Hepatocyte (in vitro differentiated cells): ENCODE results near the gene FOXC2.

Experiments
- EZH2 ChIP-seq: fragments of 200-600 bp; sonication (generic); IDR thresholded peaks from 2 replicates; pipeline ENCODE4 v1.6.1; 2016; ENCODE audit warnings: antibody characterized with exemption, mild to moderate bottlenecking, borderline replicate concordance
- EZH2phosphoT487 ChIP-seq: fragments of 200-600 bp; sonication (generic); IDR thresholded peaks from one replicate; pipeline ENCODE4 v1.6.1; 2018; ENCODE audit warnings: antibody characterized with exemption, mild to moderate bottlenecking, low read depth, moderate library complexity; ENCODE audit not compliant: unreplicated experiment, severe bottlenecking
- TF ChIP-seq, protein P1 (sequence below): fragments of 200-600 bp; sonication (generic); IDR thresholded peaks from 2 replicates; pipeline ENCODE4 v1.5.1; 2016; ENCODE audit warnings: antibody characterized with exemption, mild to moderate bottlenecking; ENCODE audit not compliant: poor library complexity

GRCh38 chr16:86565644-86566511 lies 751 bp upstream of the FOXC2 start:
- TF ChIP-seq EZH2 (peak; percentile 90), EZH2phosphoT487 (no peak)
- TF ChIP-seq, protein P1, sequence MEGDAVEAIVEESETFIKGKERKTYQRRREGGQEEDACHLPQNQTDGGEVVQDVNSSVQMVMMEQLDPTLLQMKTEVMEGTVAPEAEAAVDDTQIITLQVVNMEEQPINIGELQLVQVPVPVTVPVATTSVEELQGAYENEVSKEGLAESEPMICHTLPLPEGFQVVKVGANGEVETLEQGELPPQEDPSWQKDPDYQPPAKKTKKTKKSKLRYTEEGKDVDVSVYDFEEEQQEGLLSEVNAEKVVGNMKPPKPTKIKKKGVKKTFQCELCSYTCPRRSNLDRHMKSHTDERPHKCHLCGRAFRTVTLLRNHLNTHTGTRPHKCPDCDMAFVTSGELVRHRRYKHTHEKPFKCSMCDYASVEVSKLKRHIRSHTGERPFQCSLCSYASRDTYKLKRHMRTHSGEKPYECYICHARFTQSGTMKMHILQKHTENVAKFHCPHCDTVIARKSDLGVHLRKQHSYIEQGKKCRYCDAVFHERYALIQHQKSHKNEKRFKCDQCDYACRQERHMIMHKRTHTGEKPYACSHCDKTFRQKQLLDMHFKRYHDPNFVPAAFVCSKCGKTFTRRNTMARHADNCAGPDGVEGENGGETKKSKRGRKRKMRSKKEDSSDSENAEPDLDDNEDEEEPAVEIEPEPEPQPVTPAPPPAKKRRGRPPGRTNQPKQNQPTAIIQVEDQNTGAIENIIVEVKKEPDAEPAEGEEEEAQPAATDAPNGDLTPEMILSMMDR = no peak
